Fibroblast of peridontal ligament (primary cell): ENCODE data around the gene NEDD4L.

Source experiments
- DNase-seq: peaks from one replicate; pipeline ENCODE4 v3.0.0-alpha.2; 2010; ENCODE audit errors: extremely low read depth

NEDD4L gene

GRCh38 chr18:58416704-58417683 is 373.0 kb downstream of the NEDD4L start:
- DNase-seq: peak; percentile 57

GRCh38 chr18:58417752-58418151 is 373.7 kb downstream of the NEDD4L start:
- DNase-seq: no peak

- no peak for DNase-seq
Observed at GRCh38 chr18:58418361-58418760, 374.3 kb downstream of the NEDD4L start.

- DNase-seq: no peak
Observed at GRCh38 chr18:58419587-58420199, 375.7 kb downstream of the NEDD4L start.

GRCh38 chr18:58426611-58427010 is 382.6 kb downstream of the NEDD4L start:
- no peak for DNase-seq

GRCh38 chr18:58427321-58427720 is 383.3 kb downstream of the NEDD4L start:
- DNase-seq: no peak

GRCh38 chr18:58429442-58429841 is 385.4 kb downstream of the NEDD4L start:
- DNase-seq: no peak

- no peak for DNase-seq
Observed at GRCh38 chr18:58431215-58431614, 387.2 kb downstream of the NEDD4L start.

GRCh38 chr18:58432050-58432727 is 388.2 kb downstream of the NEDD4L start:
- no peak for DNase-seq

- DNase-seq: peak; percentile 25
Observed at GRCh38 chr18:58435221-58436005, 391.4 kb downstream of the NEDD4L start.

- peak; percentile 68 for DNase-seq
Observed at GRCh38 chr18:58438161-58438957, 394.3 kb downstream of the NEDD4L start.

GRCh38 chr18:58438958-58439300 is 394.9 kb downstream of the NEDD4L start:
- DNase-seq: peak; percentile 5

- DNase-seq: no peak
Observed at GRCh38 chr18:58443671-58444070, 399.6 kb downstream of the NEDD4L start.

GRCh38 chr18:58446391-58447060 is 402.5 kb downstream of the NEDD4L start:
- no peak for DNase-seq

GRCh38 chr18:58447402-58448095 is 403.5 kb downstream of the NEDD4L start:
- peak; percentile 50 for DNase-seq

GRCh38 chr18:58449464-58449863 is 405.4 kb downstream of the NEDD4L start:
- DNase-seq: no peak
